Measurements from ENCODE around the gene CLDN4. TPM values are rescaled to one million over a fixed set of nuclear protein-coding genes. Genes with fewer than 3 reads are reported as not detected.

Gene CLDN4
- total and polyA plus RNA-seq, 4 donors: 0.37 to 2.0 (median 1.3) TPM

DNA sequence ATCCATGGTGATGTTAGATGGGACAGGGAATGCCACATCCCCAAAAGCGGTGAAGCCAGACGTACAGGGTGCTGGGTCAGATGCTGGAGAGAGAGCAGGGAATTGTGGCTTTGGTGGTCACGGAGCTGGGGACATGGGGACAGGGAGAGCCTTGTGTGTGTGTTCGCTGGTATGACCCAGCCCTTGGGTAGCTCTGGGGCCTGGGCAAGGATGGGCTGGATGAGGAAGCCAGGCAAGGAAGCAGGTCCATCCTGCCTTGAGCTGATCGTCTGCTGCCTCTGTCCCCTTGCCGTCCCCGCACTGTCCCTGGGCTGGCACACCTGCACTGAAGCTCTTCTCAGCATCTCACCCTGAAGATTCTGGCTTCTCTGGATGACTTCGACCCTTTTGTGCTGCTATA lies 15.4 kb upstream of the CLDN4 start:
- 86% methylated on average over 8 of the region's 8 CpGs for WGBS
- H3K9ac ChIP-seq (ENCODE audit: low read depth in 1 of 2, low read length in 2 of 2): no peak overlapping the region
- no peaks in the 10 kb centered on the region for H3K36me3 ChIP-seq (ENCODE audit: control insufficient read depth in 4 of 4, insufficient read depth in 3 of 4, low read depth in 1 of 4, low read length in 3 of 4)
- no peak for DNase-seq (ENCODE audit: low spot score)
- peaks cover 0 to 2% (median 0%) of the 10 kb centered on the region in 4 donors for H3K9me3 ChIP-seq (ENCODE audit: control insufficient read depth in 4 of 4, low read length in 3 of 4)
- H3K27ac ChIP-seq (ENCODE audit: low read depth in 1 of 2, low read length in 2 of 2): no peak overlapping the region
- no peaks in the 10 kb centered on the region for H3K4me1 ChIP-seq (ENCODE audit: control insufficient read depth in 4 of 4, insufficient read depth in 4 of 4, low read length in 3 of 4)
- H3K27me3 ChIP-seq (ENCODE audit: control insufficient read depth in 4 of 4, insufficient read depth in 4 of 4, low read length in 3 of 4): no peaks in the 10 kb centered on the region
- TF ChIP-seq, protein P1, sequence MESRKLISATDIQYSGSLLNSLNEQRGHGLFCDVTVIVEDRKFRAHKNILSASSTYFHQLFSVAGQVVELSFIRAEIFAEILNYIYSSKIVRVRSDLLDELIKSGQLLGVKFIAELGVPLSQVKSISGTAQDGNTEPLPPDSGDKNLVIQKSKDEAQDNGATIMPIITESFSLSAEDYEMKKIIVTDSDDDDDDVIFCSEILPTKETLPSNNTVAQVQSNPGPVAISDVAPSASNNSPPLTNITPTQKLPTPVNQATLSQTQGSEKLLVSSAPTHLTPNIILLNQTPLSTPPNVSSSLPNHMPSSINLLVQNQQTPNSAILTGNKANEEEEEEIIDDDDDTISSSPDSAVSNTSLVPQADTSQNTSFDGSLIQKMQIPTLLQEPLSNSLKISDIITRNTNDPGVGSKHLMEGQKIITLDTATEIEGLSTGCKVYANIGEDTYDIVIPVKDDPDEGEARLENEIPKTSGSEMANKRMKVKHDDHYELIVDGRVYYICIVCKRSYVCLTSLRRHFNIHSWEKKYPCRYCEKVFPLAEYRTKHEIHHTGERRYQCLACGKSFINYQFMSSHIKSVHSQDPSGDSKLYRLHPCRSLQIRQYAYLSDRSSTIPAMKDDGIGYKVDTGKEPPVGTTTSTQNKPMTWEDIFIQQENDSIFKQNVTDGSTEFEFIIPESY (IDR thresholded peaks at IDR 0.05): no peak
- TF ChIP-seq TAF1 (conservative IDR thresholded peaks at IDR 0.05) (no peak), FOXA1 (IDR thresholded peaks at IDR 0.05) (no peak), HNF4A (conservative IDR thresholded peaks at IDR 0.05) (no peak), RAD21 (IDR thresholded peaks at IDR 0.05) (no peak)
- no peak overlapping the region for H3K4me3 ChIP-seq (ENCODE audit: low read depth in 1 of 3, low read length in 3 of 3)

DNA sequence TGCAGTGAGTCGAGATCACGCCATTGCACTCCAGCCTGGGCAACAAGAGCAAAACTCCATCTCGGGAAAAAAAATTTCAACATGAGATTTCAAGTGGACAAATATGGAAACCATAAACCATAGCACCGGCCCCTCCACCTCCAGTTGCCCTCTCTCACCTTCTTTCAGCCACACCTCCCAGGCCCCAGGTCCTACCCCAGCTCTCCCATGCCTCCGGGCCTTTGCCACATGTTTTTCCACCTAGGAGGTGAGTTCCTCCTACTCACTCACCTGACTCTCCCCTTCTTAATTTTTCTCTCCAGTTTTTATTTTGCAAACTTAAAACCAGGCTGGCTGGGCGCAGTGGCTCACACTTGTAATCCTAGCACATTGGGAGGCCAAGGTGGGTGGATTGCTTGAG lies 13.7 kb upstream of the CLDN4 start:
- Histone ChIP-seq H3K9ac (ENCODE audit: low read depth in 1 of 2, low read length in 2 of 2) (no peak overlapping the region), H3K4me1 (ENCODE audit: control insufficient read depth in 4 of 4, insufficient read depth in 4 of 4, low read length in 3 of 4) (no peaks in the 10 kb centered on the region), H3K4me3 (ENCODE audit: low read depth in 1 of 3, low read length in 3 of 3) (no peak overlapping the region), H3K27ac (ENCODE audit: low read depth in 1 of 2, low read length in 2 of 2) (no peak overlapping the region), H3K9me3 (ENCODE audit: control insufficient read depth in 4 of 4, low read length in 3 of 4) (peaks cover 0 to 2% (median 0%) of the 10 kb centered on the region in 4 donors), H3K27me3 (ENCODE audit: control insufficient read depth in 4 of 4, insufficient read depth in 4 of 4, low read length in 3 of 4) (no peaks in the 10 kb centered on the region), H3K36me3 (ENCODE audit: control insufficient read depth in 4 of 4, insufficient read depth in 3 of 4, low read depth in 1 of 4, low read length in 3 of 4) (no peaks in the 10 kb centered on the region)
- 94% methylated on average over 6 of the region's 6 CpGs for whole genome bisulfite sequencing
- TF ChIP-seq GABPA (IDR thresholded peaks at IDR 0.05 in 1 of 2, conservative IDR thresholded peaks at IDR 0.05 in 1 of 2) (no peak), SP1 (IDR thresholded peaks at IDR 0.05) (no peak), FOXA1 (IDR thresholded peaks at IDR 0.05) (no peak), RXRA (IDR thresholded peaks at IDR 0.05) (no peak), YY1 (IDR thresholded peaks at IDR 0.05) (no peak), RAD21 (IDR thresholded peaks at IDR 0.05) (no peak), TAF1 (conservative IDR thresholded peaks at IDR 0.05) (no peak), EGR1 (IDR thresholded peaks at IDR 0.05; ENCODE audit: low read depth in 2 of 2) (no peak)
- TF ChIP-seq, protein P2, sequence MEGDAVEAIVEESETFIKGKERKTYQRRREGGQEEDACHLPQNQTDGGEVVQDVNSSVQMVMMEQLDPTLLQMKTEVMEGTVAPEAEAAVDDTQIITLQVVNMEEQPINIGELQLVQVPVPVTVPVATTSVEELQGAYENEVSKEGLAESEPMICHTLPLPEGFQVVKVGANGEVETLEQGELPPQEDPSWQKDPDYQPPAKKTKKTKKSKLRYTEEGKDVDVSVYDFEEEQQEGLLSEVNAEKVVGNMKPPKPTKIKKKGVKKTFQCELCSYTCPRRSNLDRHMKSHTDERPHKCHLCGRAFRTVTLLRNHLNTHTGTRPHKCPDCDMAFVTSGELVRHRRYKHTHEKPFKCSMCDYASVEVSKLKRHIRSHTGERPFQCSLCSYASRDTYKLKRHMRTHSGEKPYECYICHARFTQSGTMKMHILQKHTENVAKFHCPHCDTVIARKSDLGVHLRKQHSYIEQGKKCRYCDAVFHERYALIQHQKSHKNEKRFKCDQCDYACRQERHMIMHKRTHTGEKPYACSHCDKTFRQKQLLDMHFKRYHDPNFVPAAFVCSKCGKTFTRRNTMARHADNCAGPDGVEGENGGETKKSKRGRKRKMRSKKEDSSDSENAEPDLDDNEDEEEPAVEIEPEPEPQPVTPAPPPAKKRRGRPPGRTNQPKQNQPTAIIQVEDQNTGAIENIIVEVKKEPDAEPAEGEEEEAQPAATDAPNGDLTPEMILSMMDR (IDR thresholded peaks at IDR 0.05; ENCODE audit: low read depth, low read length, missing input control): no peak
- TF ChIP-seq, protein P3, sequence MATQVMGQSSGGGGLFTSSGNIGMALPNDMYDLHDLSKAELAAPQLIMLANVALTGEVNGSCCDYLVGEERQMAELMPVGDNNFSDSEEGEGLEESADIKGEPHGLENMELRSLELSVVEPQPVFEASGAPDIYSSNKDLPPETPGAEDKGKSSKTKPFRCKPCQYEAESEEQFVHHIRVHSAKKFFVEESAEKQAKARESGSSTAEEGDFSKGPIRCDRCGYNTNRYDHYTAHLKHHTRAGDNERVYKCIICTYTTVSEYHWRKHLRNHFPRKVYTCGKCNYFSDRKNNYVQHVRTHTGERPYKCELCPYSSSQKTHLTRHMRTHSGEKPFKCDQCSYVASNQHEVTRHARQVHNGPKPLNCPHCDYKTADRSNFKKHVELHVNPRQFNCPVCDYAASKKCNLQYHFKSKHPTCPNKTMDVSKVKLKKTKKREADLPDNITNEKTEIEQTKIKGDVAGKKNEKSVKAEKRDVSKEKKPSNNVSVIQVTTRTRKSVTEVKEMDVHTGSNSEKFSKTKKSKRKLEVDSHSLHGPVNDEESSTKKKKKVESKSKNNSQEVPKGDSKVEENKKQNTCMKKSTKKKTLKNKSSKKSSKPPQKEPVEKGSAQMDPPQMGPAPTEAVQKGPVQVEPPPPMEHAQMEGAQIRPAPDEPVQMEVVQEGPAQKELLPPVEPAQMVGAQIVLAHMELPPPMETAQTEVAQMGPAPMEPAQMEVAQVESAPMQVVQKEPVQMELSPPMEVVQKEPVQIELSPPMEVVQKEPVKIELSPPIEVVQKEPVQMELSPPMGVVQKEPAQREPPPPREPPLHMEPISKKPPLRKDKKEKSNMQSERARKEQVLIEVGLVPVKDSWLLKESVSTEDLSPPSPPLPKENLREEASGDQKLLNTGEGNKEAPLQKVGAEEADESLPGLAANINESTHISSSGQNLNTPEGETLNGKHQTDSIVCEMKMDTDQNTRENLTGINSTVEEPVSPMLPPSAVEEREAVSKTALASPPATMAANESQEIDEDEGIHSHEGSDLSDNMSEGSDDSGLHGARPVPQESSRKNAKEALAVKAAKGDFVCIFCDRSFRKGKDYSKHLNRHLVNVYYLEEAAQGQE (IDR thresholded peaks at IDR 0.05): no peak
- TF ChIP-seq, protein P4, sequence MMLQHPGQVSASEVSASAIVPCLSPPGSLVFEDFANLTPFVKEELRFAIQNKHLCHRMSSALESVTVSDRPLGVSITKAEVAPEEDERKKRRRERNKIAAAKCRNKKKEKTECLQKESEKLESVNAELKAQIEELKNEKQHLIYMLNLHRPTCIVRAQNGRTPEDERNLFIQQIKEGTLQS (IDR thresholded peaks at IDR 0.05): no peak
- TF ChIP-seq, protein P5, sequence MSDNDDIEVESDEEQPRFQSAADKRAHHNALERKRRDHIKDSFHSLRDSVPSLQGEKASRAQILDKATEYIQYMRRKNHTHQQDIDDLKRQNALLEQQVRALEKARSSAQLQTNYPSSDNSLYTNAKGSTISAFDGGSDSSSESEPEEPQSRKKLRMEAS (IDR thresholded peaks at IDR 0.05): no peak
- TF ChIP-seq, protein P1 (IDR thresholded peaks at IDR 0.05): no peak
- DNase-seq (ENCODE audit: low spot score): no peak

Data from liver (tissue), 9 donors.